HCT116 (cell line): ENCODE results near the gene GALE. TPM values are rescaled to one million over a fixed set of nuclear protein-coding genes. Genes with fewer than 3 reads are reported as not detected.

Source experiments
- ATAC-seq: fragments of 200-7000 bp; cut with Tn5 transposase; 2 replicates; pipeline ENCODE4 v1.9.1; 2020; ENCODE audit warnings: mild to moderate bottlenecking, moderate library complexity
- BruUV-seq: library from RNA; stranded (reverse); fragments of 400-500 nt; replicated peaks from 2 replicates; lab custom pipeline; 2021; lab: Mats Ljungman, UMichigan
- CTCF ChIA-PET: fragments of 300-600 bp; sonication (Branson Sonifier 250); formaldehyde crosslinking; loops from one replicate; lab custom pipeline; 2021; ENCODE audit warnings: antibody characterized with exemption; lab: Charles Lee
- POLR2A ChIA-PET: fragments of 300-600, 350-600 bp; sonication (Branson Sonifier 250); formaldehyde crosslinking; loops from one replicate; lab custom pipeline; 2021; ENCODE audit warnings: antibody characterized with exemption; lab: Charles Lee
- RAD21 ChIA-PET, 2 experiments: fragments of 300-600 bp; sonication (Branson Sonifier 250); formaldehyde crosslinking; loops; one replicate each; lab custom pipeline; 2023; ENCODE audit warnings: low total read pairs in 2 of 2; ENCODE audit not compliant: uncharacterized antibody in 2 of 2, unreplicated experiment in 2 of 2, low non-redundant PET in 1 of 2; lab: Charles Lee
- DNase-seq: peaks from one replicate; pipeline ENCODE4 v3.0.0-alpha.2; 2010; ENCODE audit warnings: low read depth, low spot score
- H2AFZ ChIP-seq: fragments of 200-600 bp; shearing (Covaris generic), sonication (generic); 2 replicates; pipeline ENCODE4 v1.6.1; 2017; ENCODE audit warnings: low read depth, mixed run types, mixed read lengths, antibody characterized with exemption, low read length; ENCODE audit not compliant: poor library complexity, severe bottlenecking
- H3K27ac ChIP-seq: 2 replicates; pipeline ENCODE4 v1.5.1; 2012; ENCODE audit warnings: low read depth, low read length
- H3K27me3 ChIP-seq: fragments of 200-600 bp; sonication (generic); 2 replicates; pipeline ENCODE4 v1.6.1; 2016; ENCODE audit warnings: mixed run types, low read length, mixed read lengths; ENCODE audit not compliant: insufficient read depth
- H3K36me3 ChIP-seq, 2 experiments: fragments of 200-500 bp in 1 of 2; fragments of 200-600 bp in 1 of 2; sonication (Bioruptor generic) in 1 of 2; sonication (generic) in 1 of 2; 2 replicates each; pipeline versions ENCODE4 v1.5.1 to v1.6.1; 2014 to 2016; ENCODE audit warnings: low read length in 2 of 2, inconsistent platforms in 1 of 2, mixed read lengths in 1 of 2, mixed run types in 1 of 2; ENCODE audit not compliant: insufficient read depth in 2 of 2, control insufficient read depth in 1 of 2
- H3K4me1 ChIP-seq, 2 experiments: fragments of 200-600 bp in 1 of 2; sonication (generic) in 1 of 2; 2 replicates each; pipeline versions ENCODE4 v1.5.1 to v1.6.1; 2012 to 2017; ENCODE audit warnings: low read length in 2 of 2, inconsistent platforms in 1 of 2, mild to moderate bottlenecking in 1 of 2, mixed read lengths in 1 of 2, mixed run types in 1 of 2, moderate library complexity in 1 of 2; ENCODE audit not compliant: insufficient read depth in 2 of 2, control insufficient read depth in 1 of 2
- H3K4me2 ChIP-seq: fragments of 200-600 bp; sonication (generic); 2 replicates; pipeline ENCODE4 v1.6.1; 2017; ENCODE audit warnings: mixed run types, low read length, mixed read lengths
- H3K4me3 ChIP-seq, 2 experiments: fragments of 200-600 bp in 1 of 2; sonication (generic) in 1 of 2; replicated peaks in 1 of 2; 2 replicates each; pipeline ENCODE4 v1.5.1; 2011 to 2016; ENCODE audit warnings: low read length in 2 of 2, control low read depth in 1 of 2, low read depth in 1 of 2, mild to moderate bottlenecking in 1 of 2, mixed read lengths in 1 of 2, mixed run types in 1 of 2
- H3K79me2 ChIP-seq: fragments of 200-600 bp; sonication (generic); 2 replicates; pipeline ENCODE4 v1.6.1; 2017; ENCODE audit warnings: mild to moderate bottlenecking, mixed run types, low read length, moderate library complexity, mixed read lengths; ENCODE audit not compliant: insufficient read depth
- H3K9ac ChIP-seq: fragments of 200-600 bp; sonication (generic); 2 replicates; pipeline ENCODE4 v1.6.1; 2016; ENCODE audit warnings: low read length, mixed read lengths
- H3K9me2 ChIP-seq: fragments of 200-600 bp; sonication (generic), shearing (Covaris generic); 2 replicates; pipeline ENCODE4 v1.6.1; 2017; ENCODE audit warnings: mixed run types, mild to moderate bottlenecking, moderate library complexity; ENCODE audit not compliant: insufficient read depth
- H3K9me3 ChIP-seq, 2 experiments: fragments of 200-500 bp in 1 of 2; fragments of 200-600 bp in 1 of 2; sonication (Bioruptor generic) in 1 of 2; sonication (generic) in 1 of 2; 2 replicates each; pipeline ENCODE4 v1.6.1; 2014 to 2017; ENCODE audit warnings: low read length in 2 of 2, mixed read lengths in 2 of 2, inconsistent platforms in 1 of 2, low read depth in 1 of 2, mild to moderate bottlenecking in 1 of 2, mixed run types in 1 of 2, moderate library complexity in 1 of 2; ENCODE audit not compliant: control insufficient read depth in 1 of 2, insufficient read depth in 1 of 2
- H4K20me1 ChIP-seq: fragments of 200-600 bp; sonication (generic), shearing (Covaris generic); 2 replicates; pipeline ENCODE4 v1.6.1; 2017; ENCODE audit warnings: mixed run types, mild to moderate bottlenecking, moderate library complexity; ENCODE audit not compliant: insufficient read depth
- ATF3 ChIP-seq: IDR thresholded peaks from 2 replicates; pipeline ENCODE4 v1.6.1; 2012
- CEBPB ChIP-seq: IDR thresholded peaks from 2 replicates; pipeline ENCODE4 v1.6.1; 2012; ENCODE audit warnings: low read depth
- ELF1 ChIP-seq: IDR thresholded peaks from 2 replicates; pipeline ENCODE4 v1.6.1; 2012; ENCODE audit warnings: low read depth, borderline replicate concordance
- POLR2A ChIP-seq: IDR thresholded peaks from 2 replicates; pipeline ENCODE4 v1.7.0; 2011; ENCODE audit warnings: borderline replicate concordance; ENCODE audit not compliant: insufficient read depth, insufficient read length; ENCODE audit errors: extremely low read depth
- POLR2AphosphoS5 ChIP-seq: IDR thresholded peaks from 2 replicates; pipeline ENCODE4 v1.6.1; 2011; ENCODE audit warnings: mild to moderate bottlenecking, low read depth, low read length, moderate library complexity
- SIN3A ChIP-seq: IDR thresholded peaks from 2 replicates; pipeline ENCODE4 v1.6.1; 2012; ENCODE audit warnings: low read depth
- SP1 ChIP-seq: IDR thresholded peaks from 2 replicates; pipeline ENCODE4 v1.6.1; 2012; ENCODE audit warnings: low read depth
- SRF ChIP-seq: IDR thresholded peaks from 2 replicates; pipeline ENCODE4 v1.6.1; 2012; ENCODE audit warnings: low read depth
- TCF7L2 ChIP-seq: IDR thresholded peaks from 2 replicates; pipeline ENCODE4 v1.7.0; 2011; ENCODE audit warnings: borderline replicate concordance, inconsistent platforms; ENCODE audit not compliant: insufficient read depth, insufficient read length; ENCODE audit errors: extremely low read depth
- YY1 ChIP-seq: IDR thresholded peaks from 2 replicates; pipeline ENCODE4 v1.6.1; 2011; ENCODE audit warnings: low read length, low read depth, moderate library complexity, mild to moderate bottlenecking; ENCODE audit not compliant: insufficient replicate concordance; ENCODE audit errors: extremely low read depth
- ZBTB33 ChIP-seq: IDR thresholded peaks from 2 replicates; pipeline ENCODE4 v1.6.1; 2011; ENCODE audit warnings: mild to moderate bottlenecking, low read length, moderate library complexity; ENCODE audit not compliant: insufficient replicate concordance; ENCODE audit errors: extremely low read depth
- ZFX ChIP-seq: fragments of 450-650 bp; IDR thresholded peaks from 2 replicates; pipeline ENCODE4 v1.6.1; 2017
- ZNF274 ChIP-seq: fragments of 200-500 bp; sonication (Bioruptor generic); IDR thresholded peaks from 2 replicates; pipeline ENCODE4 v1.6.1; 2014; ENCODE audit warnings: mild to moderate bottlenecking, low read depth, low read length, inconsistent platforms
- intact Hi-C: fragments of 100-400 bp; cut with micrococcal nuclease; formaldehyde crosslinking; loops from 2 replicates; pipeline ENCODE4 v1.10.0; 2022
- total RNA-seq: library from RNA; stranded (reverse); gene quantifications from one replicate; pipeline ENCODE4 v1.2.1, GENCODE V29; 2021; ENCODE audit not compliant: unreplicated experiment

Gene GALE
- total RNA-seq, 1 experiment from 2014 or later: 114 TPM

- Histone ChIP-seq H3K36me3 (peaks cover under 1 to 8% of the 10 kb centered on the region in 2 experiments; a peak in 2 of 4 replicates), H3K9me2 (no peaks in the 10 kb centered on the region), H2AFZ (no peak overlapping the region), H3K4me2 (no peak overlapping the region), H3K79me2 (peaks cover 56% of the 10 kb centered on the region), H3K27me3 (no peaks in the 10 kb centered on the region), H3K9ac (no peak overlapping the region), H3K4me1 (peaks cover 18 to 23% of the 10 kb centered on the region in 2 experiments), H3K27ac (no peak overlapping the region), H3K4me3 (no peak overlapping the region), H4K20me1 (peaks cover 11% of the 10 kb centered on the region; the same call in 1 of the 2 replicates), H3K9me3 (no peaks in the 10 kb centered on the region)
- intact Hi-C loops: no loop called here
- ATAC-seq (no peak), DNase-seq (no peak)
- ChIA-PET CTCF (no interaction called here), POLR2A (interaction anchor here (0.5 kb wide), 1 partner anchor 63 kb away, joined by 3 read pairs; no protein-coding TSS in a partner anchor), RAD21 (no interaction called here)
- BruUV-seq: no TSS peak
- TF ChIP-seq POLR2AphosphoS5 (no peak), POLR2A (no peak), TCF7L2 (no peak), SIN3A (no peak), SRF (no peak), ZNF274 (no peak), CEBPB (no peak), ELF1 (no peak), ATF3 (no peak), YY1 (no peak)
Measured at GRCh38 chr1:23776217-23776616, 24.3 kb downstream of the GALE start.

- Histone ChIP-seq H3K79me2 (peaks cover 37% of the 10 kb centered on the region), H3K9ac (no peak overlapping the region), H2AFZ (no peak overlapping the region), H3K27ac (no peak overlapping the region), H3K4me3 (no peak overlapping the region), H4K20me1 (peaks cover 1% of the 10 kb centered on the region; the same call in 1 of the 2 replicates), H3K4me2 (no peak overlapping the region), H3K36me3 (peaks cover 0 to 4% of the 10 kb centered on the region in 2 experiments; a peak in 1 of 4 replicates), H3K27me3 (no peaks in the 10 kb centered on the region), H3K9me3 (no peaks in the 10 kb centered on the region), H3K4me1 (peaks cover 7 to 12% of the 10 kb centered on the region in 2 experiments), H3K9me2 (no peaks in the 10 kb centered on the region)
- POLR2A ChIA-PET: no interaction called here
- DNase-seq (no peak), ATAC-seq (no peak)
- BruUV-seq: no TSS peak
- CTCF ChIA-PET: interaction anchor here (0.7 to 0.9 kb wide), 2 partner anchors 37 to 142 kb away, joined by 3 read pairs; no protein-coding TSS in a partner anchor
- no peak for TF ChIP-seq ZFX
- no peak for TF ChIP-seq ATF3
- TF ChIP-seq POLR2A: no peak
- TF ChIP-seq SP1: no peak
- TF ChIP-seq ZBTB33: no peak
- TF ChIP-seq SIN3A: no peak
- no peak for TF ChIP-seq YY1
- intact Hi-C loops: loop anchor here (5.0 kb wide), 2 partner anchors 93 to 618 kb away; partner anchors contain the start of gene FUCA1
- RAD21 ChIA-PET: no interaction called here
Measured at GRCh38 chr1:23774174-23774880, 26.2 kb downstream of the GALE start.
